H1 (cell line): ENCODE measurements around the gene RIF1. TPM values are rescaled to one million over a fixed set of nuclear protein-coding genes. Genes with fewer than 3 reads are reported as not detected.

Experiments
- RBBP5 ChIP-seq: IDR thresholded peaks from 2 replicates; pipeline ENCODE4 v1.7.1; 2012; ENCODE audit warnings: low read depth, mild to moderate bottlenecking, inconsistent platforms, low read length, moderate library complexity, borderline replicate concordance
- SP2 ChIP-seq: IDR thresholded peaks from 2 replicates; pipeline ENCODE4 v1.6.1; 2012; ENCODE audit warnings: mild to moderate bottlenecking, low read length, inconsistent platforms
- polyA plus RNA-seq, 7 experiments: library from polyadenylated mRNA; depleted of rRNA in 3 of 7; stranded (reverse) in 5 of 7; unstranded in 2 of 7; fragments of >200 nt in 5 of 7; fragments of 200-250 nt in 2 of 7; gene quantifications; 1 replicate in 5 of 7; 2 replicates in 1 of 7; 4 replicates in 1 of 7; pipeline versions ENCODE4 v1.2.1 to v1.2.3, GENCODE V29; 2011 to 2013; ENCODE audit warnings: missing spikeins in 2 of 7, mixed read lengths in 2 of 7
- total RNA-seq: library from RNA; stranded (reverse); fragmentation: NEBNext Ultra II Directional; extraction: Animal tissue kit (Norgen Biotek cat#: 25700); gene quantifications from 2 replicates; pipeline ENCODE4 v1.2.1, GENCODE V29; 2021
- TF ChIP-seq, protein P1 (sequence below), 3 experiments: IDR thresholded peaks; 1 replicate in 2 of 3; 2 replicates in 1 of 3; pipeline versions ENCODE4 v1.5.1 to v1.6.1; 2011; ENCODE audit warnings: low read length in 3 of 3, mild to moderate bottlenecking in 3 of 3, inconsistent platforms in 2 of 3, low read depth in 1 of 3, moderate library complexity in 1 of 3; ENCODE audit not compliant: insufficient read depth in 1 of 3; ENCODE audit errors: control extremely low read depth in 1 of 3

The RIF1 gene
- total and polyA plus RNA-seq, 2 of the 8 experiments (the other 6 are each of a cell fraction or from before 2014, with no cell fraction given), result 9.5 to 104 TPM

DNA sequence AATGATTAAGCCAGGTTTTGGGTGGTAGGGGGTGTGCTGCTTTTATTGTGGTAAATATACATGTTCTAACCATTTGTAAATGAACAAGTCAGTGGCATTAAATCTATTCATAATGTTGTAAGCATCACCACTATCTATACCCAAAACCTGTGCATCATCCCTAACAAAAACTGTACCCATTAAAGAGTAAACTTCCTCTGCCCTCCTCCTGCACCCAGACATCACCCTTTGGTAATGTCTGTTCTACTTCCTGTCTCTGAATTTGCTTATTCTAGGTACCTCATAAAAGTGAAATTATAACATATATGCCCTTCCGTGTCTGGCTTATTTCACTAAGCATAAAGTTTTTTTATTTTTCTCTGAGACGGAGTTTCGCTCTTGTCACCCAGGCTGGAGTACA lies 14.1 kb downstream of the RIF1 start (continued):
- TF ChIP-seq, protein P1, sequence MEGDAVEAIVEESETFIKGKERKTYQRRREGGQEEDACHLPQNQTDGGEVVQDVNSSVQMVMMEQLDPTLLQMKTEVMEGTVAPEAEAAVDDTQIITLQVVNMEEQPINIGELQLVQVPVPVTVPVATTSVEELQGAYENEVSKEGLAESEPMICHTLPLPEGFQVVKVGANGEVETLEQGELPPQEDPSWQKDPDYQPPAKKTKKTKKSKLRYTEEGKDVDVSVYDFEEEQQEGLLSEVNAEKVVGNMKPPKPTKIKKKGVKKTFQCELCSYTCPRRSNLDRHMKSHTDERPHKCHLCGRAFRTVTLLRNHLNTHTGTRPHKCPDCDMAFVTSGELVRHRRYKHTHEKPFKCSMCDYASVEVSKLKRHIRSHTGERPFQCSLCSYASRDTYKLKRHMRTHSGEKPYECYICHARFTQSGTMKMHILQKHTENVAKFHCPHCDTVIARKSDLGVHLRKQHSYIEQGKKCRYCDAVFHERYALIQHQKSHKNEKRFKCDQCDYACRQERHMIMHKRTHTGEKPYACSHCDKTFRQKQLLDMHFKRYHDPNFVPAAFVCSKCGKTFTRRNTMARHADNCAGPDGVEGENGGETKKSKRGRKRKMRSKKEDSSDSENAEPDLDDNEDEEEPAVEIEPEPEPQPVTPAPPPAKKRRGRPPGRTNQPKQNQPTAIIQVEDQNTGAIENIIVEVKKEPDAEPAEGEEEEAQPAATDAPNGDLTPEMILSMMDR (IDR thresholded peaks at IDR 0.05; ENCODE audit: control extremely low read depth in 1 of 3, insufficient read depth in 1 of 3, low read depth in 1 of 3, low read length in 3 of 3), result no peak
- TF ChIP-seq SP2, result no peak
- no peak for TF ChIP-seq RBBP5
